Activated naive CD4-positive, alpha-beta T cell treated with anti-CD3 and anti-CD28 coated beads, Interleukin-2, amount 50 U/mL, for 72 hours (primary cell): Measurements from ENCODE around the gene CNOT6L. TPM values are rescaled to one million over a fixed set of nuclear protein-coding genes. Genes with fewer than 3 reads are reported as not detected.
"Not testable (repeated sequence)": the region's sequence is repeated elsewhere in the genome, so short reads cannot be mapped to it uniquely, and the experiment has no call there.

Experiments
- ATAC-seq, 2 donors: fragments of 150-1000 bp; cut with Tn5 transposase; 2 replicates each; pipeline ENCODE4 v1.10.0; 2021; ENCODE audit warnings: mild to moderate bottlenecking in 2 of 2, moderate library complexity in 2 of 2
- DNase-seq, 2 donors: peaks; one replicate each; pipeline ENCODE4 v3.0.0; 2021 to 2022; ENCODE audit warnings: low spot score in 2 of 2
- H3K27ac Mint-ChIP-seq, 2 donors: one replicate each; pipeline ENCODE4 v1.8.0; 2022; ENCODE audit warnings: mild to moderate bottlenecking in 2 of 2, mixed read lengths in 2 of 2
- H3K36me3 Mint-ChIP-seq, 2 donors: one replicate each; pipeline ENCODE4 v1.8.0; 2022; ENCODE audit warnings: mixed read lengths in 2 of 2
- H3K9me3 Mint-ChIP-seq, 2 donors: one replicate each; pipeline ENCODE4 v1.8.0; 2022; ENCODE audit warnings: mixed read lengths in 2 of 2
- total RNA-seq, 2 donors: library from RNA; stranded (reverse); gene quantifications; one replicate each; pipeline ENCODE4 v1.2.3, GENCODE V29; 2022

Gene CNOT6L
- 100 to 1,000 TPM; 105 to 114 TPM for total RNA-seq

- DNase-seq (peak; percentile 64 to 66), ATAC-seq (peak; percentile 18 to 29)
- Mint-ChIP-seq H3K36me3 (peaks cover 16 to 22% of the 10 kb centered on the region in 2 donors), H3K27ac (peak within 1 kb of the TSS; percentile 99 to 100), H3K9me3 (no peaks in the 10 kb centered on the region)
Measured at GRCh38 chr4:77818602-77819403, at the start of gene CNOT6L. Gene CNOT6L (minus strand): TSS chr4:77819368. CDS start chr4:77819308, 60 bp downstream.

GRCh38 chr4:77865259-77865658 is 46.1 kb upstream of the CNOT6L start:
- ATAC-seq = no peak
- H3K27ac Mint-ChIP-seq = peak overlapping the region; percentile 3
- DNase-seq = no peak
- peaks cover 18 to 30% of the 10 kb centered on the region in 2 donors for H3K36me3 Mint-ChIP-seq
- no peaks in the 10 kb centered on the region for H3K9me3 Mint-ChIP-seq

- peaks cover 18 to 20% of the 10 kb centered on the region in 2 donors for H3K36me3 Mint-ChIP-seq
- H3K27ac Mint-ChIP-seq = peak overlapping the region; percentile 98 to 100
- H3K9me3 Mint-ChIP-seq, DNase-seq: not testable (repeated sequence)
- ATAC-seq = peak in 1 of 2 donors; percentile 5
Measured at GRCh38 chr4:77863341-77863740, 44.2 kb upstream of the CNOT6L start.

GRCh38 chr4:77862478-77863216 is 43.5 kb upstream of the CNOT6L start, which contains the start of gene MRPL1:
Gene MRPL1 (plus strand): TSS chr4:77862830. CDS start chr4:77862849, 19 bp downstream.
- ATAC-seq (peak; percentile 80 to 84), DNase-seq (peak; percentile 83 to 84)
- H3K27ac Mint-ChIP-seq = peak within 1 kb of the TSS; percentile 98 to 100
- no peaks in the 10 kb centered on the region for H3K9me3 Mint-ChIP-seq
- H3K36me3 Mint-ChIP-seq = peaks cover 18 to 20% of the 10 kb centered on the region in 2 donors

GRCh38 chr4:77861495-77861894 is 42.3 kb upstream of the CNOT6L start:
- H3K9me3 Mint-ChIP-seq = no peaks in the 10 kb centered on the region

GRCh38 chr4:77859256-77859655 is 40.1 kb upstream of the CNOT6L start:
- Mint-ChIP-seq H3K36me3 (peaks cover 12 to 18% of the 10 kb centered on the region in 2 donors), H3K9me3 (no peaks in the 10 kb centered on the region), H3K27ac (peak overlapping the region; percentile 16 to 87)
- DNase-seq (no peak), ATAC-seq (no peak)

More at GRCh38 chr4:77861495-77861894, 42.3 kb upstream of the CNOT6L start:
- Mint-ChIP-seq H3K36me3 (peaks cover 18 to 20% of the 10 kb centered on the region in 2 donors), H3K27ac (peak overlapping the region; percentile 98 to 100)
- ATAC-seq (peak; percentile 79 to 80), DNase-seq (peak in 1 of 2 donors; percentile 14)

- H3K36me3 Mint-ChIP-seq = no peaks in the 10 kb centered on the region
- no peak for DNase-seq
- no peaks in the 10 kb centered on the region for H3K9me3 Mint-ChIP-seq
- ATAC-seq = no peak
- H3K27ac Mint-ChIP-seq = peak overlapping the region in 1 of 2 donors; percentile 87
Measured at GRCh38 chr4:77856152-77856551, 37.0 kb upstream of the CNOT6L start.

- Mint-ChIP-seq H3K36me3 (no peaks in the 10 kb centered on the region), H3K27ac (peak overlapping the region; percentile 94 to 99), H3K9me3 (no peaks in the 10 kb centered on the region)
- DNase-seq (no peak), ATAC-seq (peak; percentile 71 to 73)
Measured at GRCh38 chr4:77854431-77855111, 35.4 kb upstream of the CNOT6L start.

GRCh38 chr4:77852892-77853495 is 33.8 kb upstream of the CNOT6L start:
- ATAC-seq = peak; percentile 85 to 89
- Mint-ChIP-seq H3K9me3 (peaks cover 0 to 1% of the 10 kb centered on the region in 2 donors), H3K27ac (peak overlapping the region; percentile 94 to 99), H3K36me3 (no peaks in the 10 kb centered on the region)
- DNase-seq = peak in 1 of 2 donors; percentile 51

GRCh38 chr4:77849278-77849965 is 30.3 kb upstream of the CNOT6L start:
- Mint-ChIP-seq H3K36me3 (no peaks in the 10 kb centered on the region), H3K9me3 (peaks cover 0 to 5% of the 10 kb centered on the region in 2 donors), H3K27ac (no peak overlapping the region)
- ATAC-seq (no peak), DNase-seq (no peak)

GRCh38 chr4:77848508-77848907 is 29.3 kb upstream of the CNOT6L start:
- ATAC-seq = no peak
- no peak for DNase-seq
- Mint-ChIP-seq H3K27ac (no peak overlapping the region), H3K9me3 (peaks cover 0 to 5% of the 10 kb centered on the region in 2 donors), H3K36me3 (no peaks in the 10 kb centered on the region)

- peaks cover 0 to 5% of the 10 kb centered on the region in 2 donors for H3K9me3 Mint-ChIP-seq
- DNase-seq (no peak), ATAC-seq (no peak)
- H3K27ac Mint-ChIP-seq = peak overlapping the region in 1 of 2 donors; percentile 72
- no peaks in the 10 kb centered on the region for H3K36me3 Mint-ChIP-seq
Measured at GRCh38 chr4:77845929-77846328, 26.8 kb upstream of the CNOT6L start.

GRCh38 chr4:77845400-77845799 is 26.2 kb upstream of the CNOT6L start:
- peak overlapping the region; percentile 41 to 72 for H3K27ac Mint-ChIP-seq
- H3K36me3 Mint-ChIP-seq = no peaks in the 10 kb centered on the region
- H3K9me3 Mint-ChIP-seq = peaks cover 0 to 5% of the 10 kb centered on the region in 2 donors
- DNase-seq = no peak
- ATAC-seq = peak; percentile 30 to 84

GRCh38 chr4:77844363-77844762 is 25.2 kb upstream of the CNOT6L start:
- peaks cover 0 to 5% of the 10 kb centered on the region in 2 donors for H3K9me3 Mint-ChIP-seq
- no peak for DNase-seq
- H3K27ac Mint-ChIP-seq = peak overlapping the region; percentile 23 to 72
- no peaks in the 10 kb centered on the region for H3K36me3 Mint-ChIP-seq
- ATAC-seq = no peak

GRCh38 chr4:77843628-77844027 is 24.5 kb upstream of the CNOT6L start:
- DNase-seq (no peak), ATAC-seq (peak; percentile 87 to 91)
- Mint-ChIP-seq H3K9me3 (peaks cover 0 to 5% of the 10 kb centered on the region in 2 donors), H3K27ac (peak overlapping the region; percentile 40 to 72), H3K36me3 (no peaks in the 10 kb centered on the region)

- DNase-seq (no peak), ATAC-seq (no peak)
- no peaks in the 10 kb centered on the region for H3K9me3 Mint-ChIP-seq
- H3K27ac Mint-ChIP-seq = no peak overlapping the region
- no peaks in the 10 kb centered on the region for H3K36me3 Mint-ChIP-seq
Measured at GRCh38 chr4:77834403-77834802, 15.2 kb upstream of the CNOT6L start.
